Measurements from ENCODE around the gene EIF4EBP2. TPM values are rescaled to one million over a fixed set of nuclear protein-coding genes. Genes with fewer than 3 reads are reported as not detected.

The EIF4EBP2 gene
- total RNA-seq, 1 experiment from 2014 or later, result 36.7 TPM

GRCh38 chr10:70369498-70370018 lies 34.4 kb upstream of the EIF4EBP2 start:
- POLR2A ChIA-PET, result no interaction called here
- CTCF ChIA-PET, result no interaction called here

DNA sequence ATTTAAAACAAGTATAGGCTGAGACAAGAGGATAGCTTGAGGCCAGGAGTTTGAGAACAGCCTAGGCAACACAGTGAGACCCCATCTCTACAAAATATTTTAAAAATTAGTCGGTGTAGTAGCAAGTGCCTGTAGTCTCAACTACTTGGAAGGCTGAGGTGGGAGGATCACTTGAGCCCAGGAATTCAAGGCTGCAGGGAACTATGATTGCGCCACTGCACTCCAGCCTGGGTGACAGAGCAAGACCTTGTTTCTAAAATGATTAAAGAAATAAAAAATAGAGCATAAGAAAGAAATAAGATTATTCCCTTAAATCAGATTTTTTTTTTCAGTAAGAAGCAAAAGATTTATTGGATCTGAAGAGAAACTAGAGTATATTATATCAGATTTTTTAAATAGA lies 33.2 kb upstream of the EIF4EBP2 start:
- ChIA-PET POLR2A (no interaction called here), CTCF (no interaction called here), RAD21 (ENCODE audit: low non-redundant PET in 1 of 2, low total read pairs in 2 of 2, uncharacterized antibody in 2 of 2, unreplicated experiment in 2 of 2) (no interaction called here)
- H3K79me2 ChIP-seq (ENCODE audit: insufficient read depth, low read length), result no peaks in the 10 kb centered on the region
- DNase-seq (ENCODE audit: low read depth, low spot score) (no peak), ATAC-seq (no peak)
- TF ChIP-seq CEBPB (IDR thresholded peaks at IDR 0.05; ENCODE audit: low read depth) (no peak), EGR1 (IDR thresholded peaks at IDR 0.05; ENCODE audit: low read depth) (no peak)
- TF ChIP-seq, protein P1, sequence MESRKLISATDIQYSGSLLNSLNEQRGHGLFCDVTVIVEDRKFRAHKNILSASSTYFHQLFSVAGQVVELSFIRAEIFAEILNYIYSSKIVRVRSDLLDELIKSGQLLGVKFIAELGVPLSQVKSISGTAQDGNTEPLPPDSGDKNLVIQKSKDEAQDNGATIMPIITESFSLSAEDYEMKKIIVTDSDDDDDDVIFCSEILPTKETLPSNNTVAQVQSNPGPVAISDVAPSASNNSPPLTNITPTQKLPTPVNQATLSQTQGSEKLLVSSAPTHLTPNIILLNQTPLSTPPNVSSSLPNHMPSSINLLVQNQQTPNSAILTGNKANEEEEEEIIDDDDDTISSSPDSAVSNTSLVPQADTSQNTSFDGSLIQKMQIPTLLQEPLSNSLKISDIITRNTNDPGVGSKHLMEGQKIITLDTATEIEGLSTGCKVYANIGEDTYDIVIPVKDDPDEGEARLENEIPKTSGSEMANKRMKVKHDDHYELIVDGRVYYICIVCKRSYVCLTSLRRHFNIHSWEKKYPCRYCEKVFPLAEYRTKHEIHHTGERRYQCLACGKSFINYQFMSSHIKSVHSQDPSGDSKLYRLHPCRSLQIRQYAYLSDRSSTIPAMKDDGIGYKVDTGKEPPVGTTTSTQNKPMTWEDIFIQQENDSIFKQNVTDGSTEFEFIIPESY (IDR thresholded peaks at IDR 0.05; ENCODE audit: extremely low read depth, insufficient replicate concordance, low read length), result no peak
- no TSS peak for BruUV-seq (replicated peaks)
- intact Hi-C loops (cut with micrococcal nuclease), result no loop called here
- H3K9ac ChIP-seq (ENCODE audit: low read length), result no peak overlapping the region
- peaks cover 0 to 3% of the 10 kb centered on the region in 2 experiments; a peak in 1 of 4 replicates for H3K36me3 ChIP-seq (ENCODE audit: control insufficient read depth in 1 of 2, insufficient read depth in 2 of 2, low read length in 2 of 2)
- H4K20me1 ChIP-seq (ENCODE audit: insufficient read depth), result no peaks in the 10 kb centered on the region
- no peak overlapping the region for H2AFZ ChIP-seq (ENCODE audit: low read depth, low read length, poor library complexity, severe bottlenecking)
- H3K9me2 ChIP-seq (ENCODE audit: insufficient read depth), result no peaks in the 10 kb centered on the region
- no peak overlapping the region for H3K27ac ChIP-seq (ENCODE audit: low read depth, low read length)
- H3K9me3 ChIP-seq (ENCODE audit: control insufficient read depth in 1 of 2, insufficient read depth in 1 of 2, low read depth in 1 of 2, low read length in 2 of 2), result no peaks in the 10 kb centered on the region
- no peaks in the 10 kb centered on the region for H3K27me3 ChIP-seq (ENCODE audit: insufficient read depth, low read length)
- no peak overlapping the region for H3K4me3 ChIP-seq (replicated peaks in 1 of 2; ENCODE audit: low read depth in 1 of 2, low read length in 2 of 2)
- no peak overlapping the region for H3K4me2 ChIP-seq (ENCODE audit: low read length)
- peaks cover 0 to 3% of the 10 kb centered on the region in 2 experiments; a peak in 3 of 4 replicates for H3K4me1 ChIP-seq (ENCODE audit: control insufficient read depth in 1 of 2, insufficient read depth in 2 of 2, low read length in 2 of 2)

More at GRCh38 chr10:70369498-70370018, 34.4 kb upstream of the EIF4EBP2 start:
- ATAC-seq (no peak), DNase-seq (ENCODE audit: low read depth, low spot score) (no peak)
- H4K20me1 ChIP-seq (ENCODE audit: insufficient read depth), result no peaks in the 10 kb centered on the region
- intact Hi-C loops (cut with micrococcal nuclease), result loop anchor here (10.0 kb wide), 1 partner anchor 405 kb away; no protein-coding TSS in a partner anchor
- RAD21 ChIA-PET (ENCODE audit: low non-redundant PET in 1 of 2, low total read pairs in 2 of 2, uncharacterized antibody in 2 of 2, unreplicated experiment in 2 of 2), result no interaction called here
- no peak overlapping the region for H3K27ac ChIP-seq (ENCODE audit: low read depth, low read length)
- no peaks in the 10 kb centered on the region for H3K79me2 ChIP-seq (ENCODE audit: insufficient read depth, low read length)
- no peak overlapping the region for H3K9ac ChIP-seq (ENCODE audit: low read length)
- peaks cover 0 to 3% of the 10 kb centered on the region in 2 experiments; a peak in 1 of 4 replicates for H3K4me1 ChIP-seq (ENCODE audit: control insufficient read depth in 1 of 2, insufficient read depth in 2 of 2, low read length in 2 of 2)
- H3K9me2 ChIP-seq (ENCODE audit: insufficient read depth), result no peaks in the 10 kb centered on the region
- no peak overlapping the region for H3K4me2 ChIP-seq (ENCODE audit: low read length)
- H3K4me3 ChIP-seq (replicated peaks in 1 of 2; ENCODE audit: low read depth in 1 of 2, low read length in 2 of 2), result no peak overlapping the region
- no peak overlapping the region for H2AFZ ChIP-seq (ENCODE audit: low read depth, low read length, poor library complexity, severe bottlenecking)
- no peaks in the 10 kb centered on the region for H3K27me3 ChIP-seq (ENCODE audit: insufficient read depth, low read length)
- no peaks in the 10 kb centered on the region for H3K36me3 ChIP-seq (ENCODE audit: control insufficient read depth in 1 of 2, insufficient read depth in 2 of 2, low read length in 2 of 2)
- no peaks in the 10 kb centered on the region for H3K9me3 ChIP-seq (ENCODE audit: control insufficient read depth in 1 of 2, insufficient read depth in 1 of 2, low read depth in 1 of 2, low read length in 2 of 2)
- TF ChIP-seq SP1 (IDR thresholded peaks at IDR 0.05; ENCODE audit: low read depth) (no peak), JUND (IDR thresholded peaks at IDR 0.05) (no peak), CEBPB (IDR thresholded peaks at IDR 0.05; ENCODE audit: low read depth) (no peak), EZH2phosphoT487 (IDR thresholded peaks at IDR 0.05; ENCODE audit: borderline replicate concordance) (no peak), EGR1 (IDR thresholded peaks at IDR 0.05; ENCODE audit: low read depth) (no peak), TCF7L2 (IDR thresholded peaks at IDR 0.05; ENCODE audit: borderline replicate concordance, extremely low read depth, insufficient read depth, insufficient read length) (no peak), ZNF274 (IDR thresholded peaks at IDR 0.05; ENCODE audit: low read depth, low read length) (no peak), ZFX (IDR thresholded peaks at IDR 0.05) (no peak), FOSL1 (IDR thresholded peaks at IDR 0.05; ENCODE audit: low read depth) (no peak), EZH2 (IDR thresholded peaks at IDR 0.05) (no peak), MAX (IDR thresholded peaks at IDR 0.05) (no peak), SIN3A (IDR thresholded peaks at IDR 0.05; ENCODE audit: low read depth) (no peak), POLR2A (IDR thresholded peaks at IDR 0.05; ENCODE audit: borderline replicate concordance, extremely low read depth, insufficient read depth, insufficient read length) (no peak), RAD21 (IDR thresholded peaks at IDR 0.05; ENCODE audit: low read depth) (no peak), CBX3 (IDR thresholded peaks at IDR 0.05; ENCODE audit: low read depth) (no peak)
- BruUV-seq (replicated peaks), result no TSS peak

Data from HCT116 (cell line).